ENCODE measurements around the gene TNFAIP8L3. TPM values are rescaled to one million over a fixed set of nuclear protein-coding genes. Genes with fewer than 3 reads are reported as not detected.

The TNFAIP8L3 gene
- total and polyA plus RNA-seq, 9 of the 15 experiments (the other 6 are each of a cell fraction or from before 2014, with no cell fraction given) = 0.13 TPM; not detected in 8

DNA sequence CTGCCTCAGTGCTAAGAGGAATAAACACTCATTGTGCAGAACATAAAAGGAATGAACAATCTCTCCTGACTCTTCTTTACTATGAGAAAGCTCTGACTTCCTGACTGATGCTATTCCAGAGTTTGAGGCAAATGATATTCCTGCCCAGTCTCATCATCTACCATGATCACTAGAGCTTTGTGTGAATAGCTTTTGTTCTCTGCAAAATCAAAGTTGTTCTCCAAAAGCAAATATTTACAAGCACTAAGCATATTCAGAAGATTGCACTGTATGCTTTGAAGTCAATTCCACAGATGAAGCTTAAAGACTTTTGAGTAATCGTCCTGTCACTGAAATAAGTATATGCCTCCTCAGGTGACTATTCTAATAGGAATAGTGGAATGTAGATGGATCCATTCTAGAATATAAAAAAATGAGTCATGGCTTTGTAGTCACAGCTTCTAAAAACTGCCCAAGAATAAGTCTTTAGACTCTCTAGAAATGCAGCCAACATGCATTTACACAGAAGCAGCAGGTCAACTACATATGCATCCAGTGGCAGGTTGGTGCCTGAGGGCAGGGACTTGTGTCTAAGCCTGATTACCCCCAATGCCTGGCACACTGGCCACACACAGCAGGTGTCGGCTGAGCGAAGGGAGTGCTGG, 34.6 kb downstream of the TNFAIP8L3 start:
- DNase-seq (ENCODE audit: extremely low read depth in 1 of 4, low spot score in 3 of 4) (no peak), ATAC-seq (no peak), FAIRE-seq (no peak)
- 14% methylated on average over 3 of the region's 3 CpGs for WGBS (ENCODE audit: insufficient coverage, low coverage, missing lambda C conversion rate)
- no peak overlapping the region for H3K4me2 ChIP-seq (ENCODE audit: insufficient read depth, low read length)
- ChIA-PET POLR2A (interaction anchor here (0.7 to 2.6 kb wide), 3 partner anchors 9 to 110 kb away, joined by 3 to 10 read pairs (median 3); no protein-coding TSS in a partner anchor), CTCF (ENCODE audit: low intra/inter-chr PET ratio) (no interaction called here)
- no peak overlapping the region for H3K27ac ChIP-seq (ENCODE audit: extremely low read depth, low read depth, low read length)
- no peaks in the 10 kb centered on the region for H3K9me3 ChIP-seq (replicated peaks; ENCODE audit: control insufficient read depth, insufficient read depth, low read depth, low read length)
- no peak overlapping the region for H3K4me3 ChIP-seq
- H3K36me3 ChIP-seq (ENCODE audit: control insufficient read depth, insufficient read depth, low read length) = no peaks in the 10 kb centered on the region
- H2AFZ ChIP-seq (ENCODE audit: low read depth, low read length) = no peak overlapping the region
- intact Hi-C loops (cut with micrococcal nuclease) = no loop called here
- H3K79me2 ChIP-seq (ENCODE audit: control insufficient read depth, insufficient read depth, low read length) = no peaks in the 10 kb centered on the region
- H3K9ac ChIP-seq (ENCODE audit: insufficient read depth in 1 of 2, low read depth in 2 of 2, low read length in 2 of 2) = no peak overlapping the region
- no peaks in the 10 kb centered on the region; the same call in none of the 2 replicates for H4K20me1 ChIP-seq (replicated peaks; ENCODE audit: control insufficient read depth, insufficient read depth, low read length)
- H3K4me1 ChIP-seq (replicated peaks in 1 of 2; ENCODE audit: control insufficient read depth in 2 of 2, insufficient read depth in 2 of 2, low read length in 2 of 2) = no peaks in the 10 kb centered on the region
- no peaks in the 10 kb centered on the region for H3K9me1 ChIP-seq (ENCODE audit: control insufficient read depth, insufficient read depth, low read length)
- peaks cover 5 to 18% of the 10 kb centered on the region in 2 experiments; a peak in 4 of 5 replicates for H3K27me3 ChIP-seq (ENCODE audit: control insufficient read depth in 2 of 2, insufficient read depth in 2 of 2, low read length in 2 of 2)
- in situ Hi-C loops (cut with MboI) = no loop called here
- BruUV-seq (replicated peaks) = no TSS peak
- TF ChIP-seq ZNF778 (CRISPR knock-in tag; IDR thresholded peaks at IDR 0.05) (no peak), PHF8 (IDR thresholded peaks at IDR 0.05; ENCODE audit: borderline replicate concordance, low read length) (no peak), HEY1 (CRISPR knock-in tag; IDR thresholded peaks at IDR 0.05; ENCODE audit: borderline replicate concordance) (no peak), TGIF2 (CRISPR knock-in tag; IDR thresholded peaks at IDR 0.05) (no peak), KDM1A (IDR thresholded peaks at IDR 0.05) (no peak), SMAD1 (IDR thresholded peaks at IDR 0.05; ENCODE audit: low read depth, low read length, partially characterized antibody) (no peak), RBM14 (IDR thresholded peaks at IDR 0.05; ENCODE audit: borderline replicate concordance, insufficient read depth, low read depth, low read length) (no peak), ZNF586 (CRISPR knock-in tag; conservative IDR thresholded peaks at IDR 0.05) (no peak)
- TF ChIP-seq, protein P1, sequence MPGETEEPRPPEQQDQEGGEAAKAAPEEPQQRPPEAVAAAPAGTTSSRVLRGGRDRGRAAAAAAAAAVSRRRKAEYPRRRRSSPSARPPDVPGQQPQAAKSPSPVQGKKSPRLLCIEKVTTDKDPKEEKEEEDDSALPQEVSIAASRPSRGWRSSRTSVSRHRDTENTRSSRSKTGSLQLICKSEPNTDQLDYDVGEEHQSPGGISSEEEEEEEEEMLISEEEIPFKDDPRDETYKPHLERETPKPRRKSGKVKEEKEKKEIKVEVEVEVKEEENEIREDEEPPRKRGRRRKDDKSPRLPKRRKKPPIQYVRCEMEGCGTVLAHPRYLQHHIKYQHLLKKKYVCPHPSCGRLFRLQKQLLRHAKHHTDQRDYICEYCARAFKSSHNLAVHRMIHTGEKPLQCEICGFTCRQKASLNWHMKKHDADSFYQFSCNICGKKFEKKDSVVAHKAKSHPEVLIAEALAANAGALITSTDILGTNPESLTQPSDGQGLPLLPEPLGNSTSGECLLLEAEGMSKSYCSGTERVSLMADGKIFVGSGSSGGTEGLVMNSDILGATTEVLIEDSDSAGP (CRISPR knock-in tag; IDR thresholded peaks at IDR 0.05) = no peak
- TF ChIP-seq, protein P2, sequence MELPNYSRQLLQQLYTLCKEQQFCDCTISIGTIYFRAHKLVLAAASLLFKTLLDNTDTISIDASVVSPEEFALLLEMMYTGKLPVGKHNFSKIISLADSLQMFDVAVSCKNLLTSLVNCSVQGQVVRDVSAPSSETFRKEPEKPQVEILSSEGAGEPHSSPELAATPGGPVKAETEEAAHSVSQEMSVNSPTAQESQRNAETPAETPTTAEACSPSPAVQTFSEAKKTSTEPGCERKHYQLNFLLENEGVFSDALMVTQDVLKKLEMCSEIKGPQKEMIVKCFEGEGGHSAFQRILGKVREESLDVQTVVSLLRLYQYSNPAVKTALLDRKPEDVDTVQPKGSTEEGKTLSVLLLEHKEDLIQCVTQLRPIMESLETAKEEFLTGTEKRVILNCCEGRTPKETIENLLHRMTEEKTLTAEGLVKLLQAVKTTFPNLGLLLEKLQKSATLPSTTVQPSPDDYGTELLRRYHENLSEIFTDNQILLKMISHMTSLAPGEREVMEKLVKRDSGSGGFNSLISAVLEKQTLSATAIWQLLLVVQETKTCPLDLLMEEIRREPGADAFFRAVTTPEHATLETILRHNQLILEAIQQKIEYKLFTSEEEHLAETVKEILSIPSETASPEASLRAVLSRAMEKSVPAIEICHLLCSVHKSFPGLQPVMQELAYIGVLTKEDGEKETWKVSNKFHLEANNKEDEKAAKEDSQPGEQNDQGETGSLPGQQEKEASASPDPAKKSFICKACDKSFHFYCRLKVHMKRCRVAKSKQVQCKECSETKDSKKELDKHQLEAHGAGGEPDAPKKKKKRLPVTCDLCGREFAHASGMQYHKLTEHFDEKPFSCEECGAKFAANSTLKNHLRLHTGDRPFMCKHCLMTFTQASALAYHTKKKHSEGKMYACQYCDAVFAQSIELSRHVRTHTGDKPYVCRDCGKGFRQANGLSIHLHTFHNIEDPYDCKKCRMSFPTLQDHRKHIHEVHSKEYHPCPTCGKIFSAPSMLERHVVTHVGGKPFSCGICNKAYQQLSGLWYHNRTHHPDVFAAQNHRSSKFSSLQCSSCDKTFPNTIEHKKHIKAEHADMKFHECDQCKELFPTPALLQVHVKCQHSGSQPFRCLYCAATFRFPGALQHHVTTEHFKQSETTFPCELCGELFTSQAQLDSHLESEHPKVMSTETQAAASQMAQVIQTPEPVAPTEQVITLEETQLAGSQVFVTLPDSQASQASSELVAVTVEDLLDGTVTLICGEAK (IDR thresholded peaks at IDR 0.05) = no peak
- TF ChIP-seq, protein P2 (CRISPR knock-in tag; IDR thresholded peaks at IDR 0.05) = no peak

Data from K562 (cell line).